ENCODE results near the gene AEN.

The AEN gene

DNA sequence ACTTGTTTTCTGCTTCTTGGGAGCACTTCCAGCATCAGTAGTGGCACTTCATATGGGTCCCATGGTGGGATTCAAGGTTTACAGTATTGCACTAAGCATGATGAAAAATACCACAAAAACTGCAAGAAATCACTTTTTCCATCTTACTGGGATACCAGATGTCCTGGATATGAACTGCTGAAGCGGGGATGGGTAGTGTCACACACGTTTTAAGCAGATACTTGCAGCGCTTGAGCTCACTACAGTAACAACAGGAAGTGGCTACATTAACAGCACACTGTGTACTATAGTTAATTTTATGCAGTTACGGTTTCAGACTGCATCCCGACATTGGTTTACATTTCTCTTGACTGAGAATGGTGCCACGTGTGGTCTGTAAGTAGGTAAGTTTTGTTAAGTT is 14.2 kb downstream of the AEN start:
- no peak overlapping the region for H3K9ac ChIP-seq (ENCODE audit: low read length)
- no peak overlapping the region for H4K5ac ChIP-seq (ENCODE audit: low read length)
- no peak overlapping the region for H2BK120ac ChIP-seq (ENCODE audit: low read depth, low read length)
- peaks cover 4% of the 10 kb centered on the region for H3K36me3 ChIP-seq (ENCODE audit: control insufficient read depth, insufficient read depth, low read length)
- no peak overlapping the region for H4K8ac ChIP-seq (ENCODE audit: low read depth, low read length)
- H3K79me1 ChIP-seq (ENCODE audit: low read length), result peaks cover 4% of the 10 kb centered on the region
- H3K4me3 ChIP-seq (ENCODE audit: low read length), result no peak overlapping the region
- no peak overlapping the region for H2BK15ac ChIP-seq (replicated peaks; ENCODE audit: low read depth)
- peaks cover 2% of the 10 kb centered on the region for H3K4me1 ChIP-seq (ENCODE audit: control insufficient read depth, low read depth, low read length)
- peaks cover 2% of the 10 kb centered on the region for H3K79me2 ChIP-seq (ENCODE audit: control insufficient read depth, insufficient read depth, low read length)
- H2BK5ac ChIP-seq (ENCODE audit: low read length), result no peak overlapping the region
- WGBS (ENCODE audit: extremely low coverage, insufficient coverage, low lambda C conversion rate), result no CpG with 5 or more reads among the region's 6 CpGs
- H3K4me2 ChIP-seq (ENCODE audit: low read length), result no peak overlapping the region
- H3K4ac ChIP-seq (ENCODE audit: low read depth, low read length), result no peak overlapping the region
- no peak overlapping the region for H3K23ac ChIP-seq (ENCODE audit: low read length)
- no peak overlapping the region for H3K56ac ChIP-seq (ENCODE audit: low read length)
- H2AK5ac ChIP-seq (ENCODE audit: low read length), result no peak overlapping the region
- H3K27me3 ChIP-seq (ENCODE audit: insufficient read depth, low read length, poor library complexity), result no peaks in the 10 kb centered on the region
- no peak overlapping the region for H3K27ac ChIP-seq (ENCODE audit: low read depth, low read length)
- no peak for DNase-seq
- no peak overlapping the region for H3K18ac ChIP-seq (ENCODE audit: low read length)

DNA sequence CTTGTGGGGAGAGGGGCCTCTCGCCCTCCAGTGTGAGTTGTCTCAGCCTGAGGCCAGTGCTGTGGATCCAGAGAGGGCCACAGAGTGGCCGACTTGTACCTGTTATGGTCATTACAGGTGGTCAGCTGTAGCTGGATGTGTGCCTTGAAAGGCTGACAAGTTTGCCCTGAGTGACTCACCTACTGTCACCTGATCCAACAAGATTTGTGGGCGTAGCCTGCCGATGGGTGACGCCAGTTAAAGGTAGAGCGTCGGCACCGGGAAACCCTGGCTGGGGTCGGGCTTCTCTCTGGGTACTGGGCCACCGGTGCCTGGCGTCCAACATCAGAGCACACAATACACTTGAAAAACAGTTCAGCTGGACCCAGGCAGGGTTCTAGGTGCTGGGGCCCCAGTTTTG is 14.9 kb downstream of the AEN start:
- H3K27me3 ChIP-seq (ENCODE audit: insufficient read depth, low read length, poor library complexity), result no peaks in the 10 kb centered on the region
- no peak overlapping the region for H2BK5ac ChIP-seq (ENCODE audit: low read length)
- H4K5ac ChIP-seq (ENCODE audit: low read length), result no peak overlapping the region
- no peak overlapping the region for H2BK120ac ChIP-seq (ENCODE audit: low read depth, low read length)
- H3K27ac ChIP-seq (ENCODE audit: low read depth, low read length), result no peak overlapping the region
- H3K56ac ChIP-seq (ENCODE audit: low read length), result no peak overlapping the region
- H3K4me2 ChIP-seq (ENCODE audit: low read length), result no peak overlapping the region
- H2AK5ac ChIP-seq (ENCODE audit: low read length), result no peak overlapping the region
- no peak overlapping the region for H4K8ac ChIP-seq (ENCODE audit: low read depth, low read length)
- no peak overlapping the region for H3K4ac ChIP-seq (ENCODE audit: low read depth, low read length)
- WGBS (ENCODE audit: extremely low coverage, insufficient coverage, low lambda C conversion rate), result no CpG with 5 or more reads among the region's 11 CpGs
- peaks cover 4% of the 10 kb centered on the region for H3K79me1 ChIP-seq (ENCODE audit: low read length)
- H3K4me1 ChIP-seq (ENCODE audit: control insufficient read depth, low read depth, low read length), result peaks cover 2% of the 10 kb centered on the region
- no peaks in the 10 kb centered on the region for H3K79me2 ChIP-seq (ENCODE audit: control insufficient read depth, insufficient read depth, low read length)
- peak; percentile 64 for DNase-seq
- no peak overlapping the region for H3K23ac ChIP-seq (ENCODE audit: low read length)
- peaks cover 2% of the 10 kb centered on the region for H3K36me3 ChIP-seq (ENCODE audit: control insufficient read depth, insufficient read depth, low read length)
- no peak overlapping the region for H2BK15ac ChIP-seq (replicated peaks; ENCODE audit: low read depth)
- no peak overlapping the region for H3K9ac ChIP-seq (ENCODE audit: low read length)
- no peak overlapping the region for H3K4me3 ChIP-seq (ENCODE audit: low read length)
- H3K18ac ChIP-seq (ENCODE audit: low read length), result no peak overlapping the region

DNA sequence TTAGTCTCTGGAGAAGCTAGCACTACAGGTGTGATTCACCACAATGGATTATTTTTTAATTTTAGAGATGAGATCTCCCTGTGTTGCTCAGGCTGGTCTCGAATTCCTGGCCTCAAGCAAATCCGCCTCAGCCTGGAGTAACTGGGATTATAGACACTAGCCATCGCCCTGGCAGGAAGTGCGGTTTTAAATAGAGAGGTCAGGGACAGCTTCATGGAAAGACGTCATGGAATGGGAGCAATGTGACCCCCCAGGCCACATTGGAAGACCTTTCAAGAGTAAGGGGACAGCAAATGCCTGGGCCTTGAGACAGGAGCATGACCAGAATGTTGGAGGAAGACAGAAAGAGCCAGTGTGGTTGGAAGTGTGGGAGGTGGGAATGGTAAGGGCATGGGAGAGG is 15.5 kb downstream of the AEN start:
- no peak overlapping the region for H2AK5ac ChIP-seq (ENCODE audit: low read length)
- no peak overlapping the region for H3K4me3 ChIP-seq (ENCODE audit: low read length)
- WGBS (ENCODE audit: extremely low coverage, insufficient coverage, low lambda C conversion rate), result no CpG with 5 or more reads among the region's 5 CpGs
- H3K36me3 ChIP-seq (ENCODE audit: control insufficient read depth, insufficient read depth, low read length), result no peaks in the 10 kb centered on the region
- H2BK5ac ChIP-seq (ENCODE audit: low read length), result no peak overlapping the region
- no peak overlapping the region for H3K4ac ChIP-seq (ENCODE audit: low read depth, low read length)
- no peak overlapping the region for H3K27ac ChIP-seq (ENCODE audit: low read depth, low read length)
- H3K4me2 ChIP-seq (ENCODE audit: low read length), result no peak overlapping the region
- no peaks in the 10 kb centered on the region for H3K79me2 ChIP-seq (ENCODE audit: control insufficient read depth, insufficient read depth, low read length)
- H3K23ac ChIP-seq (ENCODE audit: low read length), result no peak overlapping the region
- H2BK120ac ChIP-seq (ENCODE audit: low read depth, low read length), result no peak overlapping the region
- H3K56ac ChIP-seq (ENCODE audit: low read length), result no peak overlapping the region
- peak; percentile 51 for DNase-seq
- H4K8ac ChIP-seq (ENCODE audit: low read depth, low read length), result no peak overlapping the region
- H3K4me1 ChIP-seq (ENCODE audit: control insufficient read depth, low read depth, low read length), result peaks cover 2% of the 10 kb centered on the region
- H3K27me3 ChIP-seq (ENCODE audit: insufficient read depth, low read length, poor library complexity), result no peaks in the 10 kb centered on the region
- peaks cover under 1% of the 10 kb centered on the region for H3K79me1 ChIP-seq (ENCODE audit: low read length)
- H4K5ac ChIP-seq (ENCODE audit: low read length), result no peak overlapping the region
- H3K9ac ChIP-seq (ENCODE audit: low read length), result no peak overlapping the region
- no peak overlapping the region for H3K18ac ChIP-seq (ENCODE audit: low read length)
- no peak overlapping the region for H2BK15ac ChIP-seq (replicated peaks; ENCODE audit: low read depth)

DNA sequence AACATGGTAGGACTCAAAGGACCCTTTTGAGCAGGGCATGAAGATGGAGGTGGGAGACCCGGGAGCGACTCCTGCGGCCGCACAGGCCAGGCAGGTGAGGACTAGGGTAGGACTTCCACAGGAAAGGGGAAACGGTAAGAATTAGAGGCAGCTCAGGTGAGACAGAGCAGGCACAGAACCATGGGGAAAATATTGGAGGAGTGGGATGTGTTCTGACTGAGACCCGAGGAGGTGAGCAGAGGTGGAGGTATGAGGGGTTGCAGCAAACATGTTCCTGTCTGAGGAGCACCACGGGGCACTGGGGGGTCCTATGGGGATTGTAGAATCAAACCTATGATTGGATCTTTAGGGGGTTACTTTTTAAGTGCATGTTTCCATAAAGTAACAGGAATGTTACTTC is 16.3 kb downstream of the AEN start:
- H3K36me3 ChIP-seq (ENCODE audit: control insufficient read depth, insufficient read depth, low read length), result no peaks in the 10 kb centered on the region
- H3K18ac ChIP-seq (ENCODE audit: low read length), result no peak overlapping the region
- no peak overlapping the region for H3K56ac ChIP-seq (ENCODE audit: low read length)
- no peak overlapping the region for H2BK120ac ChIP-seq (ENCODE audit: low read depth, low read length)
- H3K79me2 ChIP-seq (ENCODE audit: control insufficient read depth, insufficient read depth, low read length), result no peaks in the 10 kb centered on the region
- no peak overlapping the region for H3K27ac ChIP-seq (ENCODE audit: low read depth, low read length)
- no peak overlapping the region for H3K23ac ChIP-seq (ENCODE audit: low read length)
- H4K8ac ChIP-seq (ENCODE audit: low read depth, low read length), result no peak overlapping the region
- no peak overlapping the region for H2BK5ac ChIP-seq (ENCODE audit: low read length)
- no peak overlapping the region for H3K4ac ChIP-seq (ENCODE audit: low read depth, low read length)
- peaks cover 2% of the 10 kb centered on the region for H3K4me1 ChIP-seq (ENCODE audit: control insufficient read depth, low read depth, low read length)
- no peaks in the 10 kb centered on the region for H3K79me1 ChIP-seq (ENCODE audit: low read length)
- H4K5ac ChIP-seq (ENCODE audit: low read length), result no peak overlapping the region
- no peak overlapping the region for H2BK15ac ChIP-seq (replicated peaks; ENCODE audit: low read depth)
- H3K4me2 ChIP-seq (ENCODE audit: low read length), result no peak overlapping the region
- H3K9ac ChIP-seq (ENCODE audit: low read length), result no peak overlapping the region
- H2AK5ac ChIP-seq (ENCODE audit: low read length), result no peak overlapping the region
- no peaks in the 10 kb centered on the region for H3K27me3 ChIP-seq (ENCODE audit: insufficient read depth, low read length, poor library complexity)
- H3K4me3 ChIP-seq (ENCODE audit: low read length), result no peak overlapping the region
- DNase-seq, result no peak
- WGBS (ENCODE audit: extremely low coverage, insufficient coverage, low lambda C conversion rate), result no CpG with 5 or more reads among the region's 7 CpGs

DNA sequence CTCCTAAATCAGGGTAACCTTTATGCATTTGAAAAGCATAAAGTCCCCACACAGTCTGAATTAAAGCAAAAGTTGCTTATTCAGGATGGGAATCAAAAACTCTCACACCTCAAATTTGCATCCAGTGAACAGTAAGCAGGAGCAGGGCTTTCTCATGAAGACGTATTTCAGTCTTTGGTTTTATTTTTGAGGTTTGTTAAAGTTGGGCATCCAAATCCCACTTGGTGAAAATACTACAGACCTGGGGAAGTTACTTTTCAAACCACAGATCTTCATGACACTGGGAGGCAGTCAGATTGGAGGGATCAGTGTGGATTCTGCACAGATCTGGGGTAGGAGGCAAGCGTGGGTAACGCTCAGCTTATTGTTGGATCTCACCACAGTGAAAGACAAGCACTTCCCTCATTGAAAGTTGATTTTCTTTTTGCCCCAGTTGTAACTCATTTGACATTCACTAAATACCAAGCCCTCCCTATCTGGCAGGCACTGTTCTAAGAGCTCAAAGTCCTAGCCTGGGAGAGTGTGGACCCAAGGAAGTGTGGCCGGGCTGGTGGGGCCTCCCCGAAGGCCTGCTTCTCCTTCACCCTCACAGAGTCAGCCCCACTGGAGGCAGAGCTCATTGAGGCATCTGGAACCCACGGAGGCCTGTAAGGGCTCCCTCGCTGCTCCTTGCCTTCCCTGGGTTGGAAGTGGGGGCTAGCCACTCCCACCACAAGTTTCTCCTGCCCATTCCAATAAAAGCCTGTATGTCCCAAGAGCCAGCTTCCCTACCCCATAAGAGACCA is 16.9 kb downstream of the AEN start:
- Histone ChIP-seq H3K9ac (ENCODE audit: low read length) (peak overlapping the region; percentile 34), H3K27ac (ENCODE audit: low read depth, low read length) (no peak overlapping the region), H3K4me3 (ENCODE audit: low read length) (no peak overlapping the region), H3K56ac (ENCODE audit: low read length) (peak overlapping the region; percentile 18), H3K36me3 (ENCODE audit: control insufficient read depth, insufficient read depth, low read length) (no peaks in the 10 kb centered on the region), H3K4ac (ENCODE audit: low read depth, low read length) (no peak overlapping the region), H2BK120ac (ENCODE audit: low read depth, low read length) (no peak overlapping the region), H4K8ac (ENCODE audit: low read depth, low read length) (no peak overlapping the region), H4K5ac (ENCODE audit: low read length) (no peak overlapping the region), H3K4me1 (ENCODE audit: control insufficient read depth, low read depth, low read length) (peaks cover 2% of the 10 kb centered on the region), H3K79me2 (ENCODE audit: control insufficient read depth, insufficient read depth, low read length) (no peaks in the 10 kb centered on the region), H3K18ac (ENCODE audit: low read length) (no peak overlapping the region), H3K23ac (ENCODE audit: low read length) (no peak overlapping the region), H3K79me1 (ENCODE audit: low read length) (no peaks in the 10 kb centered on the region), H2BK5ac (ENCODE audit: low read length) (no peak overlapping the region), H3K27me3 (ENCODE audit: insufficient read depth, low read length, poor library complexity) (no peaks in the 10 kb centered on the region), H2BK15ac (replicated peaks; ENCODE audit: low read depth) (no peak overlapping the region), H3K4me2 (ENCODE audit: low read length) (peak overlapping the region; percentile 16), H2AK5ac (ENCODE audit: low read length) (no peak overlapping the region)
- peak; percentile 48 for DNase-seq
- no CpG with 5 or more reads among the region's 7 CpGs for WGBS (ENCODE audit: extremely low coverage, insufficient coverage, low lambda C conversion rate)
